OCI-LY3 (cell line): ENCODE measurements around the gene CACNA2D3.

ENCODE experiments used
- EZH2phosphoT487 ChIP-seq: fragments of 200-600 bp; shearing (Covaris generic); IDR thresholded peaks from 2 replicates; pipeline ENCODE4 v1.6.1; 2018; ENCODE audit warnings: antibody characterized with exemption, mixed run types, low read depth
- TF ChIP-seq, protein P1 (sequence below): fragments of 200-600, 300-600 bp; sonication (generic); IDR thresholded peaks from 2 replicates; pipeline ENCODE4 v1.5.1; 2014; ENCODE audit warnings: antibody characterized with exemption, low read length, low read depth

DNA sequence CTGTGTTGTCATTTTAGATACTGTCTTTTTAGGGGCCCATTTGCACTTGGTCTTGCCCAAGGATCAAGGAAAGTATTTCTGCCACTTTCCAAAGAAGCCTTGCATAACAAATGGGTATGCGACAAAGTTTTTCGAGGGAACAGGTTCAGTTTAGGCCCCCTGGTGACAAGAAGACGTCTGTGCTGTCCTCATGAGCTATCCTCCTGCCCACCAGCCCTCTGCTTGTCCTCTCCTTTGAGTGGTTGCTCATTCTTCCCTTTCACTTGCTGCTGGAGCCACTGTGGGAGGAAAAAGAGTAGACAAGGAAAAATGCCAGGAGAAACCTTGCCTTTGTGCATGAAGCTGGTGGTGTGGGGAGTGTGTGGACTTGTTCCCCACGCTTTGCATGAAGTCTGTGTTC is 171.9 kb downstream of the CACNA2D3 start:
- TF ChIP-seq, protein P1, sequence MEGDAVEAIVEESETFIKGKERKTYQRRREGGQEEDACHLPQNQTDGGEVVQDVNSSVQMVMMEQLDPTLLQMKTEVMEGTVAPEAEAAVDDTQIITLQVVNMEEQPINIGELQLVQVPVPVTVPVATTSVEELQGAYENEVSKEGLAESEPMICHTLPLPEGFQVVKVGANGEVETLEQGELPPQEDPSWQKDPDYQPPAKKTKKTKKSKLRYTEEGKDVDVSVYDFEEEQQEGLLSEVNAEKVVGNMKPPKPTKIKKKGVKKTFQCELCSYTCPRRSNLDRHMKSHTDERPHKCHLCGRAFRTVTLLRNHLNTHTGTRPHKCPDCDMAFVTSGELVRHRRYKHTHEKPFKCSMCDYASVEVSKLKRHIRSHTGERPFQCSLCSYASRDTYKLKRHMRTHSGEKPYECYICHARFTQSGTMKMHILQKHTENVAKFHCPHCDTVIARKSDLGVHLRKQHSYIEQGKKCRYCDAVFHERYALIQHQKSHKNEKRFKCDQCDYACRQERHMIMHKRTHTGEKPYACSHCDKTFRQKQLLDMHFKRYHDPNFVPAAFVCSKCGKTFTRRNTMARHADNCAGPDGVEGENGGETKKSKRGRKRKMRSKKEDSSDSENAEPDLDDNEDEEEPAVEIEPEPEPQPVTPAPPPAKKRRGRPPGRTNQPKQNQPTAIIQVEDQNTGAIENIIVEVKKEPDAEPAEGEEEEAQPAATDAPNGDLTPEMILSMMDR = no peak
- no peak for TF ChIP-seq EZH2phosphoT487
